Liver (tissue), 9 donors: ENCODE results near the gene WRNIP1. TPM values are rescaled to one million over a fixed set of nuclear protein-coding genes. Genes with fewer than 3 reads are reported as not detected.

ENCODE experiments used
- DNase-seq: peaks from one replicate; pipeline ENCODE4 v3.0.0-alpha.2; 2017; ENCODE audit warnings: low spot score
- H3K27ac ChIP-seq, 2 donors: one replicate each; pipeline ENCODE4 v1.7.0; 2013; ENCODE audit warnings: inconsistent platforms in 2 of 2, low read length in 2 of 2, control low read depth in 1 of 2, low read depth in 1 of 2, mild to moderate bottlenecking in 1 of 2
- H3K27me3 ChIP-seq, 4 donors: one replicate each; pipeline versions ENCODE4 v1.6.1 to v1.7.0; 2013; ENCODE audit warnings: low read length in 3 of 4, inconsistent platforms in 1 of 4, mild to moderate bottlenecking in 1 of 4, moderate library complexity in 1 of 4; ENCODE audit not compliant: control insufficient read depth in 4 of 4, insufficient read depth in 4 of 4
- H3K36me3 ChIP-seq, 4 donors: one replicate each; pipeline versions ENCODE4 v1.6.1 to v1.7.0; 2013; ENCODE audit warnings: low read length in 3 of 4, mild to moderate bottlenecking in 3 of 4, low read depth in 1 of 4, moderate library complexity in 1 of 4; ENCODE audit not compliant: control insufficient read depth in 4 of 4, insufficient read depth in 3 of 4
- H3K4me1 ChIP-seq, 4 donors: one replicate each; pipeline versions ENCODE4 v1.6.1 to v1.7.0; 2013; ENCODE audit warnings: low read length in 3 of 4, mild to moderate bottlenecking in 3 of 4, moderate library complexity in 1 of 4; ENCODE audit not compliant: control insufficient read depth in 4 of 4, insufficient read depth in 4 of 4
- H3K4me3 ChIP-seq, 3 donors: one replicate each; pipeline versions ENCODE4 v1.6.1 to v1.7.0; 2013; ENCODE audit warnings: low read length in 3 of 3, control low read depth in 1 of 3, low read depth in 1 of 3, mild to moderate bottlenecking in 1 of 3
- H3K9ac ChIP-seq, 2 donors: one replicate each; pipeline ENCODE4 v1.7.0; 2013; ENCODE audit warnings: low read length in 2 of 2, mild to moderate bottlenecking in 2 of 2, moderate library complexity in 2 of 2, control low read depth in 1 of 2, low read depth in 1 of 2
- H3K9me3 ChIP-seq, 4 donors: one replicate each; pipeline versions ENCODE4 v1.6.1 to v1.7.0; 2013; ENCODE audit warnings: low read length in 3 of 4; ENCODE audit not compliant: control insufficient read depth in 4 of 4
- EGR1 ChIP-seq, 2 donors: IDR thresholded peaks; 2 replicates each; pipeline ENCODE4 v1.6.1; 2016 to 2018; ENCODE audit warnings: antibody characterized with exemption in 2 of 2, low read depth in 2 of 2
- FOXA1 ChIP-seq: IDR thresholded peaks from 2 replicates; pipeline ENCODE4 v1.6.1; 2016; ENCODE audit warnings: antibody characterized with exemption
- FOXA2 ChIP-seq: IDR thresholded peaks from 2 replicates; pipeline ENCODE4 v1.6.1; 2016; ENCODE audit warnings: antibody characterized with exemption
- GABPA ChIP-seq, 2 donors: IDR thresholded peaks in 1 of 2; conservative IDR thresholded peaks in 1 of 2; 2 replicates each; pipeline ENCODE4 v1.6.1; 2016; ENCODE audit warnings: antibody characterized with exemption in 2 of 2, mild to moderate bottlenecking in 1 of 2, moderate library complexity in 1 of 2
- HNF4A ChIP-seq, 2 donors: conservative IDR thresholded peaks; 2 replicates each; pipeline ENCODE4 v1.6.1; 2016; ENCODE audit warnings: antibody characterized with exemption in 2 of 2, mild to moderate bottlenecking in 2 of 2
- HNF4G ChIP-seq: IDR thresholded peaks from 2 replicates; pipeline ENCODE4 v1.6.1; 2016; ENCODE audit warnings: antibody characterized with exemption
- JUND ChIP-seq, 2 donors: IDR thresholded peaks; 2 replicates each; pipeline ENCODE4 v1.6.1; 2016; ENCODE audit warnings: antibody characterized with exemption in 2 of 2
- NR2F2 ChIP-seq: IDR thresholded peaks from 2 replicates; pipeline ENCODE4 v1.6.1; 2016; ENCODE audit warnings: antibody characterized with exemption
- RAD21 ChIP-seq, 2 donors: IDR thresholded peaks; 2 replicates each; pipeline ENCODE4 v1.6.1; 2016; ENCODE audit warnings: antibody characterized with exemption in 2 of 2, mild to moderate bottlenecking in 2 of 2
- RXRA ChIP-seq, 2 donors: IDR thresholded peaks; 2 replicates each; pipeline ENCODE4 v1.6.1; 2017 to 2018; ENCODE audit warnings: antibody characterized with exemption in 2 of 2, mild to moderate bottlenecking in 1 of 2
- SP1 ChIP-seq: IDR thresholded peaks from 2 replicates; pipeline ENCODE4 v1.6.1; 2018; ENCODE audit warnings: antibody characterized with exemption, mild to moderate bottlenecking
- TAF1 ChIP-seq: conservative IDR thresholded peaks from 2 replicates; pipeline ENCODE4 v1.6.1; 2016; ENCODE audit warnings: antibody characterized with exemption, mild to moderate bottlenecking
- YY1 ChIP-seq: IDR thresholded peaks from 2 replicates; pipeline ENCODE4 v1.6.1; 2016; ENCODE audit warnings: antibody characterized with exemption, mild to moderate bottlenecking
- WGBS: extraction: QIAGEN DNeasy Blood & Tissue Kit; methylation state at CpG from one replicate; pipeline ENCODE4 v1.1.7; 2013; 5-methylcytosine and 5-hydroxymethylcytosine counted together
- polyA plus RNA-seq, 2 donors: library from polyadenylated mRNA; stranded (reverse) in 1 of 2; unstranded in 1 of 2; fragments of 200-250 nt in 1 of 2; fragments of >200 nt in 1 of 2; fragmentation: Nextera tagmentation in 1 of 2; extraction: Ambion mirVana in 1 of 2; gene quantifications; one replicate each; pipeline versions ENCODE4 v1.2.1 to v1.2.3, GENCODE V29; 2013 to 2015
- total RNA-seq, 2 donors: library from RNA; depleted of rRNA; stranded (reverse); fragments of >200 nt; gene quantifications; one replicate each; pipeline ENCODE4 v1.2.3, GENCODE V29; 2014
- TF ChIP-seq, protein P1 (sequence below): fragments of 150-350 bp; IDR thresholded peaks from 2 replicates; pipeline ENCODE4 v1.5.1; 2017; ENCODE audit warnings: improper control_type of control experiment, low read depth, low read length; ENCODE audit not compliant: missing input control
- TF ChIP-seq, protein P2 (sequence below): IDR thresholded peaks from 2 replicates; pipeline ENCODE4 v1.6.1; 2016; ENCODE audit warnings: antibody characterized with exemption
- TF ChIP-seq, protein P3 (sequence below): IDR thresholded peaks from 2 replicates; pipeline ENCODE4 v1.6.1; 2016; ENCODE audit warnings: antibody characterized with exemption, mild to moderate bottlenecking
- TF ChIP-seq, protein P4 (sequence below): IDR thresholded peaks from 2 replicates; pipeline ENCODE4 v1.6.1; 2016; ENCODE audit warnings: antibody characterized with exemption
- donor health status: healthy.
- donor health status: healthy.
- donor health status: healthy.
- donor health status: healthy.
- donor health status: healthy.

WRNIP1 gene
- total and polyA plus RNA-seq, 4 donors: 10.0 to 32.7 (median 23.9) TPM

DNA sequence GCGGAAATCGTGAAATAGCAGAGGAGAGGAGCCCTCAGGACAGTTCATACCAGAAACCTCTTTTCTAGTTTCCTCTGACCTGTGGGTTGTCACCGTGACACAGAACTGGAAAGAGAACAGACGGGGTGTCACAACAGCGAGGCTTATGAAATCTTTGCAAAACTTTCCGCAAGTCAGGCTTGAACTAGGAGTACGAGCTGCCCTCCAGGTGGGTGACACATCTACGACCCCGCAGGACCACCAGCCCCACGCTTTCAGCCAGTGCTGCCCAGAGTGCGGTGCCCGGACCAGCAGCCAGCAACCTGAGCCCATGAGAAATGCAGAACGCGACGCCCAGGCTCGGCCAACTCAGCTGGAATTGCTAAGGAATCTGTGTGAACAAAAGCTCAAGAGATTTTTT lies 30.8 kb downstream of the WRNIP1 start:
- Histone ChIP-seq H3K4me1 (peaks cover 0 to 3% (median 1%) of the 10 kb centered on the region in 4 donors), H3K4me3 (no peak overlapping the region), H3K9ac (no peak overlapping the region), H3K27me3 (no peaks in the 10 kb centered on the region), H3K9me3 (no peaks in the 10 kb centered on the region), H3K27ac (no peak overlapping the region), H3K36me3 (peaks cover 0 to 2% (median 0%) of the 10 kb centered on the region in 4 donors)
- no peak for DNase-seq
- TF ChIP-seq HNF4G (no peak), SP1 (no peak), RXRA (IDR thresholded peaks at IDR 0.05) (no peak), HNF4A (conservative IDR thresholded peaks at IDR 0.05) (no peak), GABPA (IDR thresholded peaks at IDR 0.05 in 1 of 2, conservative IDR thresholded peaks at IDR 0.05 in 1 of 2) (no peak), JUND (IDR thresholded peaks at IDR 0.05) (no peak)
- TF ChIP-seq, protein P1, sequence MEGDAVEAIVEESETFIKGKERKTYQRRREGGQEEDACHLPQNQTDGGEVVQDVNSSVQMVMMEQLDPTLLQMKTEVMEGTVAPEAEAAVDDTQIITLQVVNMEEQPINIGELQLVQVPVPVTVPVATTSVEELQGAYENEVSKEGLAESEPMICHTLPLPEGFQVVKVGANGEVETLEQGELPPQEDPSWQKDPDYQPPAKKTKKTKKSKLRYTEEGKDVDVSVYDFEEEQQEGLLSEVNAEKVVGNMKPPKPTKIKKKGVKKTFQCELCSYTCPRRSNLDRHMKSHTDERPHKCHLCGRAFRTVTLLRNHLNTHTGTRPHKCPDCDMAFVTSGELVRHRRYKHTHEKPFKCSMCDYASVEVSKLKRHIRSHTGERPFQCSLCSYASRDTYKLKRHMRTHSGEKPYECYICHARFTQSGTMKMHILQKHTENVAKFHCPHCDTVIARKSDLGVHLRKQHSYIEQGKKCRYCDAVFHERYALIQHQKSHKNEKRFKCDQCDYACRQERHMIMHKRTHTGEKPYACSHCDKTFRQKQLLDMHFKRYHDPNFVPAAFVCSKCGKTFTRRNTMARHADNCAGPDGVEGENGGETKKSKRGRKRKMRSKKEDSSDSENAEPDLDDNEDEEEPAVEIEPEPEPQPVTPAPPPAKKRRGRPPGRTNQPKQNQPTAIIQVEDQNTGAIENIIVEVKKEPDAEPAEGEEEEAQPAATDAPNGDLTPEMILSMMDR: no peak
- TF ChIP-seq, protein P2, sequence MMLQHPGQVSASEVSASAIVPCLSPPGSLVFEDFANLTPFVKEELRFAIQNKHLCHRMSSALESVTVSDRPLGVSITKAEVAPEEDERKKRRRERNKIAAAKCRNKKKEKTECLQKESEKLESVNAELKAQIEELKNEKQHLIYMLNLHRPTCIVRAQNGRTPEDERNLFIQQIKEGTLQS: no peak
- 88% methylated on average over 16 of the region's 16 CpGs for WGBS

DNA sequence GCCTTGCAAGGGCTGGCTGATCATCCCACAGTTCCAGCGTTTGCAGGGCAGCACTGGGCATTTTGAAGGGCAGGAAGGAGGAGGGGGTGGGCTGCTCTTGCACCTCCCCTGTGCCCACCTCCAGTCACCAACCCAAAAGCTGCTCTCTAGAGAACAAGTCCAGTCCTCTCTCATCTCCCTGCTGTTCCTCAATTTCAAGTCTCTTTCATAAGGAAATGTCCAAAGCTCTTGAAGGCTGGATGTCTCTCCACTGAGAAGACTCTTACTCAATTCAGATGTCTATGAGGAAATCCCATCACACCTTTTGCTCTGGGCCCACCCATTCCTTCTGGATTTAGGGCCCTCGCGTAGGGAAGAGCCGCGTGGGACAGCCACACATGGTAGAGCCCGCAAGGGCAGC lies 31.7 kb downstream of the WRNIP1 start:
- Histone ChIP-seq H3K4me3 (no peak overlapping the region), H3K4me1 (no peaks in the 10 kb centered on the region), H3K27ac (no peak overlapping the region), H3K27me3 (no peaks in the 10 kb centered on the region), H3K36me3 (peaks cover 0 to 2% (median 0%) of the 10 kb centered on the region in 4 donors), H3K9me3 (no peaks in the 10 kb centered on the region), H3K9ac (no peak overlapping the region)
- TF ChIP-seq HNF4A (conservative IDR thresholded peaks at IDR 0.05): no peak
- TF ChIP-seq, protein P2: no peak
- TF ChIP-seq JUND (IDR thresholded peaks at IDR 0.05): no peak
- no peak for TF ChIP-seq GABPA (IDR thresholded peaks at IDR 0.05 in 1 of 2, conservative IDR thresholded peaks at IDR 0.05 in 1 of 2)
- TF ChIP-seq, protein P3, sequence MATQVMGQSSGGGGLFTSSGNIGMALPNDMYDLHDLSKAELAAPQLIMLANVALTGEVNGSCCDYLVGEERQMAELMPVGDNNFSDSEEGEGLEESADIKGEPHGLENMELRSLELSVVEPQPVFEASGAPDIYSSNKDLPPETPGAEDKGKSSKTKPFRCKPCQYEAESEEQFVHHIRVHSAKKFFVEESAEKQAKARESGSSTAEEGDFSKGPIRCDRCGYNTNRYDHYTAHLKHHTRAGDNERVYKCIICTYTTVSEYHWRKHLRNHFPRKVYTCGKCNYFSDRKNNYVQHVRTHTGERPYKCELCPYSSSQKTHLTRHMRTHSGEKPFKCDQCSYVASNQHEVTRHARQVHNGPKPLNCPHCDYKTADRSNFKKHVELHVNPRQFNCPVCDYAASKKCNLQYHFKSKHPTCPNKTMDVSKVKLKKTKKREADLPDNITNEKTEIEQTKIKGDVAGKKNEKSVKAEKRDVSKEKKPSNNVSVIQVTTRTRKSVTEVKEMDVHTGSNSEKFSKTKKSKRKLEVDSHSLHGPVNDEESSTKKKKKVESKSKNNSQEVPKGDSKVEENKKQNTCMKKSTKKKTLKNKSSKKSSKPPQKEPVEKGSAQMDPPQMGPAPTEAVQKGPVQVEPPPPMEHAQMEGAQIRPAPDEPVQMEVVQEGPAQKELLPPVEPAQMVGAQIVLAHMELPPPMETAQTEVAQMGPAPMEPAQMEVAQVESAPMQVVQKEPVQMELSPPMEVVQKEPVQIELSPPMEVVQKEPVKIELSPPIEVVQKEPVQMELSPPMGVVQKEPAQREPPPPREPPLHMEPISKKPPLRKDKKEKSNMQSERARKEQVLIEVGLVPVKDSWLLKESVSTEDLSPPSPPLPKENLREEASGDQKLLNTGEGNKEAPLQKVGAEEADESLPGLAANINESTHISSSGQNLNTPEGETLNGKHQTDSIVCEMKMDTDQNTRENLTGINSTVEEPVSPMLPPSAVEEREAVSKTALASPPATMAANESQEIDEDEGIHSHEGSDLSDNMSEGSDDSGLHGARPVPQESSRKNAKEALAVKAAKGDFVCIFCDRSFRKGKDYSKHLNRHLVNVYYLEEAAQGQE: no peak
- TF ChIP-seq EGR1 (IDR thresholded peaks at IDR 0.05; ENCODE audit: low read depth in 2 of 2): no peak
- TF ChIP-seq FOXA1: no peak
- no peak for TF ChIP-seq FOXA2
- no peak for TF ChIP-seq NR2F2
- no peak for TF ChIP-seq TAF1
- TF ChIP-seq RXRA (IDR thresholded peaks at IDR 0.05): no peak
- TF ChIP-seq, protein P4, sequence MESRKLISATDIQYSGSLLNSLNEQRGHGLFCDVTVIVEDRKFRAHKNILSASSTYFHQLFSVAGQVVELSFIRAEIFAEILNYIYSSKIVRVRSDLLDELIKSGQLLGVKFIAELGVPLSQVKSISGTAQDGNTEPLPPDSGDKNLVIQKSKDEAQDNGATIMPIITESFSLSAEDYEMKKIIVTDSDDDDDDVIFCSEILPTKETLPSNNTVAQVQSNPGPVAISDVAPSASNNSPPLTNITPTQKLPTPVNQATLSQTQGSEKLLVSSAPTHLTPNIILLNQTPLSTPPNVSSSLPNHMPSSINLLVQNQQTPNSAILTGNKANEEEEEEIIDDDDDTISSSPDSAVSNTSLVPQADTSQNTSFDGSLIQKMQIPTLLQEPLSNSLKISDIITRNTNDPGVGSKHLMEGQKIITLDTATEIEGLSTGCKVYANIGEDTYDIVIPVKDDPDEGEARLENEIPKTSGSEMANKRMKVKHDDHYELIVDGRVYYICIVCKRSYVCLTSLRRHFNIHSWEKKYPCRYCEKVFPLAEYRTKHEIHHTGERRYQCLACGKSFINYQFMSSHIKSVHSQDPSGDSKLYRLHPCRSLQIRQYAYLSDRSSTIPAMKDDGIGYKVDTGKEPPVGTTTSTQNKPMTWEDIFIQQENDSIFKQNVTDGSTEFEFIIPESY: no peak
- no peak for TF ChIP-seq RAD21 (IDR thresholded peaks at IDR 0.05)
- no peak for TF ChIP-seq HNF4G
- TF ChIP-seq YY1: no peak
- 69% methylated on average over 6 of the region's 6 CpGs for WGBS
- no peak for DNase-seq
